Smooth muscle cell (in vitro differentiated cells): ENCODE results near the gene NDUFA5. TPM values are rescaled to one million over a fixed set of nuclear protein-coding genes. Genes with fewer than 3 reads are reported as not detected.

Experiments
- DNase-seq: peaks from one replicate; lab custom pipeline; 2025; ENCODE audit not compliant: unreplicated experiment; lab: John Stamatoyannopoulos, UW
- H2AFZ ChIP-seq: fragments of 200-600 bp; sonication (generic); 2 replicates; pipeline ENCODE4 v1.6.0; 2016; ENCODE audit warnings: antibody characterized with exemption, low read depth, mild to moderate bottlenecking
- H3F3A ChIP-seq: fragments of 200-600 bp; sonication (generic); 2 replicates; pipeline ENCODE4 v1.6.0; 2017; ENCODE audit warnings: antibody characterized with exemption, low read depth
- H3K27ac ChIP-seq: fragments of 200-600 bp; sonication (generic); 2 replicates; pipeline ENCODE4 v1.5.1; 2016; ENCODE audit warnings: low read depth, mild to moderate bottlenecking
- H3K27me3 ChIP-seq: fragments of 200-600 bp; sonication (generic); 2 replicates; pipeline ENCODE4 v1.6.1; 2016; ENCODE audit warnings: low read depth, mild to moderate bottlenecking
- H3K36me3 ChIP-seq: fragments of 200-600 bp; sonication (generic); 2 replicates; pipeline ENCODE4 v1.5.1; 2016; ENCODE audit warnings: low read depth
- H3K4me1 ChIP-seq: fragments of 200-600 bp; sonication (generic); 2 replicates; pipeline ENCODE4 v1.5.1; 2016; ENCODE audit warnings: low read depth
- H3K4me2 ChIP-seq: fragments of 200-600 bp; sonication (generic); 2 replicates; pipeline ENCODE4 v1.6.0; 2016; ENCODE audit warnings: mild to moderate bottlenecking
- H3K4me3 ChIP-seq: fragments of 200-600 bp; sonication (generic); 2 replicates; pipeline ENCODE4 v1.5.1; 2016; ENCODE audit warnings: mild to moderate bottlenecking
- H3K79me2 ChIP-seq: fragments of 200-600 bp; sonication (generic); 2 replicates; pipeline ENCODE4 v1.6.0; 2016; ENCODE audit warnings: low read depth, mild to moderate bottlenecking
- H3K9ac ChIP-seq: fragments of 200-600 bp; sonication (generic); 2 replicates; pipeline ENCODE4 v1.6.0; 2016; ENCODE audit warnings: low read depth
- H3K9me3 ChIP-seq: fragments of 200-600 bp; sonication (generic); replicated peaks from 2 replicates; pipeline ENCODE4 v1.5.1; 2016; ENCODE audit warnings: low read depth
- H4K20me1 ChIP-seq: fragments of 200-600 bp; sonication (generic); 2 replicates; pipeline ENCODE4 v1.6.0; 2016; ENCODE audit warnings: low read depth
- WGBS: methylation state at CpG from one replicate; pipeline ENCODE4 v1.1.7; 2016; ENCODE audit warnings: low lambda C conversion rate; 5-methylcytosine and 5-hydroxymethylcytosine counted together
- polyA plus RNA-seq: library from polyadenylated mRNA; unstranded; fragments of >200 nt; fragmentation: Nextera tagmentation; extraction: Ambion mirVana; gene quantifications from 2 replicates; pipeline ENCODE4 v1.2.1, GENCODE V29; 2016
- total RNA-seq: library from RNA; depleted of rRNA; stranded (reverse); fragments of >200 nt; gene quantifications from 2 replicates; pipeline ENCODE4 v1.2.3, GENCODE V29; 2014
- TF ChIP-seq, protein P1 (sequence below): fragments of 200-600 bp; sonication (generic); IDR thresholded peaks from 2 replicates; pipeline ENCODE4 v1.5.1; 2017; ENCODE audit warnings: borderline replicate concordance, mild to moderate bottlenecking, antibody characterized with exemption; ENCODE audit not compliant: insufficient read depth, poor library complexity, severe bottlenecking

NDUFA5 gene
- total and polyA plus RNA-seq, 2 experiments from 2014 or later = 94.9 to 108 TPM

DNA sequence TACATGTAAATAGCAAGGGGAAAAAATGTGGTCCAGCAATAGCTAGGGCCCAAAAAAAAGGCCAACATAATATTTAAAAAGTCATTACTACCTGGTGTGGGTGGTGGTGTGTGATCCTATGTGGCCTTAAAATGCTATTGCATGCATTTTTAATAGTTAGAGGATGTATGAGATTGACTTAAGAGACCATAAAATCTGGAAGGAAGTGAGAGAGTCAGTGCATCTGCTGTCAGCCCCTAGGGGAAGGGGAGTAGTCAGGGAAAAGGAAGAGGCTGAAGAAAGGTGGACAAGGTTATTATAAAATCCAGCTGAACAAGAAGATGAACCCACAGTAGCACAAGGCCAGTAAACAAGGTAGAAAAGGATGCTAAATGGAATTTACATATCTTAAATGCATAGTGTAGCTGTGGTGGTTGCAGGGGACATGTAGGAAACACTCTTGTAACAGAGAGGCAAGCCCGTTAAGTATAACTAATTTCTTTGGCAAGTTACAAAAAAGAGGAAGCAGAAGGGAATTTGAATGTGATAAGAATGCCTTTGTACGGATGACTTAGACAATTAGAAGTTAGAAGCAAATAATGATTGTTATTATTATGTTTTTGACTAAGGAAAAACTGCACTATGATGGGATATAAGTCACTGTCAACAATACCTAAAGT lies 11.9 kb upstream of the NDUFA5 start:
- Histone ChIP-seq H3K9ac (no peak overlapping the region), H3F3A (no peaks in the 10 kb centered on the region), H3K4me1 (no peaks in the 10 kb centered on the region), H2AFZ (no peak overlapping the region), H4K20me1 (no peaks in the 10 kb centered on the region), H3K9me3 (no peaks in the 10 kb centered on the region), H3K27me3 (no peaks in the 10 kb centered on the region), H3K79me2 (no peaks in the 10 kb centered on the region), H3K4me2 (no peak overlapping the region), H3K36me3 (no peaks in the 10 kb centered on the region), H3K4me3 (no peak overlapping the region), H3K27ac (no peak overlapping the region)
- 83% methylated on average over 2 of the region's 2 CpGs for WGBS
- TF ChIP-seq, protein P1, sequence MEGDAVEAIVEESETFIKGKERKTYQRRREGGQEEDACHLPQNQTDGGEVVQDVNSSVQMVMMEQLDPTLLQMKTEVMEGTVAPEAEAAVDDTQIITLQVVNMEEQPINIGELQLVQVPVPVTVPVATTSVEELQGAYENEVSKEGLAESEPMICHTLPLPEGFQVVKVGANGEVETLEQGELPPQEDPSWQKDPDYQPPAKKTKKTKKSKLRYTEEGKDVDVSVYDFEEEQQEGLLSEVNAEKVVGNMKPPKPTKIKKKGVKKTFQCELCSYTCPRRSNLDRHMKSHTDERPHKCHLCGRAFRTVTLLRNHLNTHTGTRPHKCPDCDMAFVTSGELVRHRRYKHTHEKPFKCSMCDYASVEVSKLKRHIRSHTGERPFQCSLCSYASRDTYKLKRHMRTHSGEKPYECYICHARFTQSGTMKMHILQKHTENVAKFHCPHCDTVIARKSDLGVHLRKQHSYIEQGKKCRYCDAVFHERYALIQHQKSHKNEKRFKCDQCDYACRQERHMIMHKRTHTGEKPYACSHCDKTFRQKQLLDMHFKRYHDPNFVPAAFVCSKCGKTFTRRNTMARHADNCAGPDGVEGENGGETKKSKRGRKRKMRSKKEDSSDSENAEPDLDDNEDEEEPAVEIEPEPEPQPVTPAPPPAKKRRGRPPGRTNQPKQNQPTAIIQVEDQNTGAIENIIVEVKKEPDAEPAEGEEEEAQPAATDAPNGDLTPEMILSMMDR = no peak
- DNase-seq = no peak

DNA sequence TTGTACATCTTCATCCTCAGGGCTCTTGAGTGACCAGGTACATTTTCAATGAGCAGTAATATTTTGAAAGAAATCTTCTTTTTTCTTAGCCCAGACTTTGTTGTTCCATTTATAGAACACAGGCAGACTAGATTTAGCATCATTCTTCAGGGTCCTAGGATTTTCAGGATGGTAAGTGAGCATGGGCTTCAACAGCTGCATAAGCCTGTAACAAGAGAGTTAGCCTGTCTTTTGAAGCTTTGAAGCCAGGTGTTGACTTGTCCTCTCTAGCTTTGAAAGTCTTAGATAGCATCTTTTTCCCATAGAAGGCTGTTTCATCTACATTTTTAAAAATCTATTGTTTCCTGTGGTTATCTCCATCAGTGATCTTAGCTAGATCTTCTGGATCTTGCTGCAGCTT lies 4.5 kb upstream of the NDUFA5 start:
- Histone ChIP-seq H3K27me3 (no peaks in the 10 kb centered on the region), H3K4me2 (no peak overlapping the region), H3K9ac (no peak overlapping the region), H3K79me2 (peaks cover 3% of the 10 kb centered on the region), H3K36me3 (no peaks in the 10 kb centered on the region), H4K20me1 (no peaks in the 10 kb centered on the region), H3K27ac (no peak overlapping the region), H3F3A (no peaks in the 10 kb centered on the region), H2AFZ (no peak overlapping the region), H3K4me1 (no peaks in the 10 kb centered on the region), H3K4me3 (no peak overlapping the region), H3K9me3 (no peaks in the 10 kb centered on the region)
- TF ChIP-seq, protein P1 = no peak
- no peak for DNase-seq

DNA sequence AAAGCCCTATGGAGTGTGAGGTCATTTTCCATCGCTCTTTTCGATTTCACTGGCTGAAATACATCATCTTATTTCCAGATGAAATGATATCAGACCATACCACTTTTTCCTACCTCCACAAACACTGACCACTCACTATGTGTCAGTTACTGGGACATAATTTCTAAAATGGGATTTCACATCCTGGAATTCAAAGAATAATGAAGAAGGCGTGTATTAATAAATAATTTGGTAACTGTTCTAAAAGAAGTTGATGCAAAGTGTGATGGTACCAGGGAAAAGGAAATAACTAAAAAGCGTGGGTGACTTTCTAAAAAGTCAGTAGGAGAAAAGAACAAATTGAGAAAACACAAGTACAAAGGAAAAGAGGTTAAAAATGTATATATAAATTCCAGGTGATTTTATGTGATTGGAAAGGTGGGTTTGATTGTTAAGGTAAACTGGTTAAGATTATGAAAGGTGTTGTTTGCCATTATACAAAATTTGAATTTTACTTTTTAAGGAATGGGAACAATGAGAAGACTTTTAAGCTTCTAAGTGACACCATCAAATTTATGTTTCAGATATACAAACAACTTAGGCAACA lies 764 bp upstream of the NDUFA5 start:
- 69% methylated on average over 4 of the region's 4 CpGs for WGBS
- no peak for DNase-seq
- peak overlapping the region; percentile 99 for H2AFZ ChIP-seq
- no peaks in the 10 kb centered on the region for H3K27me3 ChIP-seq
- H3K9me3 ChIP-seq = no peaks in the 10 kb centered on the region
- H3K27ac ChIP-seq = peak overlapping the region; percentile 64
- H3F3A ChIP-seq = no peaks in the 10 kb centered on the region
- peak overlapping the region; percentile 87 for H3K4me3 ChIP-seq
- H4K20me1 ChIP-seq = no peaks in the 10 kb centered on the region
- no peaks in the 10 kb centered on the region for H3K36me3 ChIP-seq
- H3K4me1 ChIP-seq = peaks cover 9% of the 10 kb centered on the region
- peaks cover 39% of the 10 kb centered on the region for H3K79me2 ChIP-seq
- peak overlapping the region; percentile 61 for H3K9ac ChIP-seq
- TF ChIP-seq, protein P1 = no peak
- peak overlapping the region; percentile 87 for H3K4me2 ChIP-seq

DNA sequence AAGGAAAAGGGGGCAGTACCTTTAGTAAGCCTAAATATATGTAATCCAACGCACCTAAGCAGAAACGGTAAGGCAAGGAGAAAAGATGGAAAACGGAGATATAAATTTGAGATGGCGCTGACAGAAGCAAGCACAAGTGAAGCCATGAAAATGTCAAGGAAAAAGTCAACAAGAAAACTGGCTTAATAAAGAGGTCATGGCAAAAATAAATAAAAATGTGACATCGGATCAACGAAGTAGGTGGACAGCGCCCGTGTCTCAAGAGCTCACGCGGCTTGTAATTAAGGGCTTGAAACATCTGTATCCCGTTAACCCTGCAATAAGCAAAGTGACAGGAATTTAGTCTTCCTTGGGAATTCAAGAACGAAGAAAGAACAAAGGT lies 611 bp downstream of the NDUFA5 start:
- peak overlapping the region; percentile 87 for H3K4me3 ChIP-seq
- DNase-seq = no peak
- TF ChIP-seq, protein P1 = no peak

More for the DNA sequence above, 611 bp downstream of the NDUFA5 start:
- Histone ChIP-seq H3K27ac (peak overlapping the region; percentile 88), H3K4me1 (peaks cover 9% of the 10 kb centered on the region), H2AFZ (peak overlapping the region; percentile 92), H3K79me2 (peaks cover 49% of the 10 kb centered on the region), H3K27me3 (no peaks in the 10 kb centered on the region), H4K20me1 (no peaks in the 10 kb centered on the region), H3K9ac (peak overlapping the region; percentile 95), H3K36me3 (no peaks in the 10 kb centered on the region), H3K4me2 (peak overlapping the region; percentile 93), H3F3A (no peaks in the 10 kb centered on the region), H3K9me3 (no peaks in the 10 kb centered on the region)
- WGBS = 9% methylated on average over 12 of the region's 12 CpGs
